H1 (cell line): Measurements from ENCODE around the gene COL28A1. TPM values are rescaled to one million over a fixed set of nuclear protein-coding genes. Genes with fewer than 3 reads are reported as not detected.

Experiments used
- CTCF ChIA-PET: fragments of 300-600 bp; sonication (Branson Sonifier 250); formaldehyde crosslinking; loops from one replicate; lab custom pipeline; 2021; ENCODE audit not compliant: partially characterized antibody; lab: Charles Lee
- POLR2A ChIA-PET: fragments of 300-600 bp; sonication (Branson Sonifier 250); formaldehyde crosslinking; loops from one replicate; lab custom pipeline; 2021; ENCODE audit warnings: inconsistent platforms; ENCODE audit not compliant: partially characterized antibody; lab: Charles Lee
- DNase-seq, 2 experiments: peaks; one replicate each; pipeline versions ENCODE4 v3.0.0 to v3.0.0-alpha.2; 2010 to 2022; ENCODE audit warnings: low spot score in 2 of 2, low read depth in 1 of 2, mixed read lengths in 1 of 2
- FAIRE-seq: peaks from 2 replicates; lab custom pipeline; 2011; peaks lifted over from hg19 to GRCh38; lab: Jason Lieb, UNC
- H2AFZ ChIP-seq: 2 replicates; pipeline ENCODE4 v1.8.1; 2012; ENCODE audit warnings: low read length, inconsistent platforms
- H2AK5ac ChIP-seq: 2 replicates; pipeline ENCODE4 v1.6.1; 2013; ENCODE audit warnings: low read depth, low read length
- H2BK120ac ChIP-seq: replicated peaks from 2 replicates; pipeline ENCODE3; 2013; ENCODE audit warnings: low read depth, low read length, inconsistent platforms
- H2BK12ac ChIP-seq: 2 replicates; pipeline ENCODE4 v1.6.1; 2013; ENCODE audit warnings: low read depth, low read length
- H2BK15ac ChIP-seq: 2 replicates; pipeline ENCODE4 v1.6.1; 2013; ENCODE audit warnings: low read length
- H2BK20ac ChIP-seq: 2 replicates; pipeline ENCODE4 v1.6.1; 2013; ENCODE audit warnings: low read length
- H2BK5ac ChIP-seq: 2 replicates; pipeline ENCODE4 v1.6.1; 2013; ENCODE audit warnings: low read depth, low read length
- H3K14ac ChIP-seq: 2 replicates; pipeline ENCODE4 v1.6.1; 2013; ENCODE audit warnings: inconsistent platforms; ENCODE audit not compliant: insufficient read length
- H3K18ac ChIP-seq: 2 replicates; pipeline ENCODE4 v1.6.1; 2013; ENCODE audit warnings: low read length; ENCODE audit errors: extremely low read depth
- H3K23ac ChIP-seq: 2 replicates; pipeline ENCODE4 v1.6.1; 2013; ENCODE audit warnings: inconsistent platforms; ENCODE audit not compliant: insufficient read length
- H3K23me2 ChIP-seq: 2 replicates; pipeline ENCODE4 v1.6.1; 2013; ENCODE audit warnings: low read depth, low read length
- H3K27ac ChIP-seq: 2 replicates; pipeline ENCODE4 v1.6.1; 2011; ENCODE audit warnings: low read depth, low read length, inconsistent platforms
- H3K27me3 ChIP-seq, 4 experiments: replicated peaks in 1 of 4; 1 replicate in 1 of 4; 2 replicates in 3 of 4; pipeline versions ENCODE4 v1.6.1 to v1.8.1; 2011 to 2013; ENCODE audit warnings: low read length in 3 of 4, mild to moderate bottlenecking in 3 of 4, inconsistent platforms in 2 of 4, mixed read lengths in 2 of 4, moderate library complexity in 1 of 4; ENCODE audit not compliant: control insufficient read depth in 3 of 4, insufficient read depth in 3 of 4; ENCODE audit errors: extremely low read depth in 1 of 4
- H3K36me3 ChIP-seq, 4 experiments: 2 replicates each; pipeline versions ENCODE4 v1.6.1 to v1.8.1; 2011 to 2013; ENCODE audit warnings: mild to moderate bottlenecking in 4 of 4, low read length in 3 of 4, moderate library complexity in 2 of 4, control low read depth in 1 of 4, inconsistent platforms in 1 of 4; ENCODE audit not compliant: insufficient read depth in 4 of 4, control insufficient read depth in 2 of 4
- H3K4ac ChIP-seq: replicated peaks from 2 replicates; pipeline ENCODE3; 2013; ENCODE audit warnings: low read length, low read depth, mixed read lengths, inconsistent platforms; ENCODE audit not compliant: insufficient read length
- H3K4me1 ChIP-seq, 4 experiments: replicated peaks in 1 of 4; 1 replicate in 1 of 4; 2 replicates in 3 of 4; pipeline versions ENCODE4 v1.6.1 to v1.8.1; 2011 to 2013; ENCODE audit warnings: low read length in 3 of 4, inconsistent platforms in 2 of 4, mixed read lengths in 1 of 4; ENCODE audit not compliant: insufficient read depth in 4 of 4, control insufficient read depth in 3 of 4
- H3K4me2 ChIP-seq, 2 experiments: 2 replicates each; pipeline versions ENCODE4 v1.6.1 to v1.8.1; 2011 to 2013; ENCODE audit warnings: low read depth in 2 of 2, low read length in 2 of 2, control low read depth in 1 of 2, inconsistent platforms in 1 of 2, mild to moderate bottlenecking in 1 of 2; ENCODE audit not compliant: insufficient read depth in 1 of 2
- H3K4me3 ChIP-seq, 4 experiments: fragments of 200-600, 300-600 bp in 1 of 4; sonication (generic), shearing (Covaris generic), sonication (Bioruptor Twin) in 1 of 4; 2 replicates each; pipeline versions ENCODE4 v1.5.1 to v1.8.1; 2011 to 2016; ENCODE audit warnings: low read length in 4 of 4, low read depth in 3 of 4, control low read depth in 2 of 4, inconsistent platforms in 2 of 4, mild to moderate bottlenecking in 2 of 4, mixed read lengths in 1 of 4, moderate library complexity in 1 of 4; ENCODE audit not compliant: insufficient read depth in 2 of 4; ENCODE audit errors: extremely low read depth in 1 of 4
- H3K56ac ChIP-seq: replicated peaks from 2 replicates; pipeline ENCODE3; 2013; ENCODE audit warnings: low read depth, mild to moderate bottlenecking, mixed read lengths, low read length, inconsistent platforms; ENCODE audit not compliant: insufficient read length
- H3K79me1 ChIP-seq: 2 replicates; pipeline ENCODE4 v1.6.1; 2013; ENCODE audit warnings: low read depth, low read length, control low read depth
- H3K79me2 ChIP-seq, 2 experiments: 2 replicates each; pipeline versions ENCODE4 v1.6.1 to v1.8.1; 2012 to 2013; ENCODE audit warnings: low read length in 2 of 2, mild to moderate bottlenecking in 2 of 2, inconsistent platforms in 1 of 2; ENCODE audit not compliant: insufficient read depth in 2 of 2, control insufficient read depth in 1 of 2
- H3K9ac ChIP-seq, 4 experiments: replicated peaks in 1 of 4; 1 replicate in 1 of 4; 2 replicates in 3 of 4; pipeline versions ENCODE4 v1.6.1 to v1.8.1; 2011 to 2013; ENCODE audit warnings: low read depth in 3 of 4, low read length in 3 of 4, control low read depth in 2 of 4, mild to moderate bottlenecking in 2 of 4, moderate library complexity in 2 of 4, inconsistent platforms in 1 of 4; ENCODE audit errors: extremely low read depth in 1 of 4
- H3K9me3 ChIP-seq, 2 experiments: 2 replicates each; pipeline versions ENCODE4 v1.6.1 to v1.8.1; 2012 to 2013; ENCODE audit warnings: mild to moderate bottlenecking in 2 of 2, moderate library complexity in 2 of 2, control low read depth in 1 of 2, inconsistent platforms in 1 of 2, low read depth in 1 of 2, low read length in 1 of 2, mixed read lengths in 1 of 2; ENCODE audit not compliant: insufficient read depth in 2 of 2
- H4K20me1 ChIP-seq, 2 experiments: replicated peaks in 1 of 2; 2 replicates each; pipeline versions ENCODE3 to v1.8.1; 2011 to 2013; ENCODE audit warnings: inconsistent platforms in 2 of 2, low read length in 2 of 2, mild to moderate bottlenecking in 1 of 2; ENCODE audit not compliant: insufficient read depth in 2 of 2, control insufficient read depth in 1 of 2
- H4K5ac ChIP-seq: 2 replicates; pipeline ENCODE4 v1.6.1; 2013; ENCODE audit warnings: low read length, low read depth, mixed read lengths, inconsistent platforms; ENCODE audit not compliant: insufficient read length
- H4K8ac ChIP-seq: 2 replicates; pipeline ENCODE4 v1.8.0; 2013; ENCODE audit warnings: mild to moderate bottlenecking, moderate library complexity, low read length, inconsistent platforms; ENCODE audit not compliant: insufficient read depth; ENCODE audit errors: extremely low read depth
- H4K91ac ChIP-seq: replicated peaks from 2 replicates; pipeline ENCODE3; 2013; ENCODE audit warnings: low read length, mixed read lengths, inconsistent platforms; ENCODE audit not compliant: insufficient read length
- MAFK ChIP-seq: IDR thresholded peaks from 2 replicates; pipeline ENCODE4 v1.6.1; 2012; ENCODE audit warnings: low read depth, mild to moderate bottlenecking, improper control_type of control experiment, low read length
- NANOG ChIP-seq: IDR thresholded peaks from 2 replicates; pipeline ENCODE4 v1.6.1; 2011; ENCODE audit warnings: low read length, low read depth, mild to moderate bottlenecking, inconsistent platforms; ENCODE audit not compliant: insufficient read depth, poor library complexity, severe bottlenecking
- WGBS, 2 experiments: shearing (Covaris generic) in 1 of 2; methylation state at CpG; one replicate each; pipeline versions ENCODE4 v1.1.6 to v1.1.7; 2013 to 2015; ENCODE audit warnings: low lambda C conversion rate in 2 of 2, mixed read lengths in 2 of 2, inconsistent platforms in 1 of 2, low coverage in 1 of 2, missing lambda C conversion rate in 1 of 2; ENCODE audit not compliant: insufficient replicate concordance in 2 of 2, insufficient coverage in 1 of 2, insufficient read length in 1 of 2; ENCODE audit errors: extremely low coverage in 1 of 2, missing lambda C conversion rate in 1 of 2; 5-methylcytosine and 5-hydroxymethylcytosine counted together
- polyA plus RNA-seq, 7 experiments: library from polyadenylated mRNA; depleted of rRNA in 3 of 7; stranded (reverse) in 5 of 7; unstranded in 2 of 7; fragments of >200 nt in 5 of 7; fragments of 200-250 nt in 2 of 7; gene quantifications; 1 replicate in 5 of 7; 2 replicates in 1 of 7; 4 replicates in 1 of 7; pipeline versions ENCODE4 v1.2.1 to v1.2.3, GENCODE V29; 2011 to 2013; ENCODE audit warnings: missing spikeins in 2 of 7, mixed read lengths in 2 of 7
- total RNA-seq: library from RNA; stranded (reverse); fragmentation: NEBNext Ultra II Directional; extraction: Animal tissue kit (Norgen Biotek cat#: 25700); gene quantifications from 2 replicates; pipeline ENCODE4 v1.2.1, GENCODE V29; 2021

Gene COL28A1
- total and polyA plus RNA-seq, 2 of the 8 experiments (the other 6 are each of a cell fraction or from before 2014, with no cell fraction given): 0.22 to 0.38 TPM

DNA sequence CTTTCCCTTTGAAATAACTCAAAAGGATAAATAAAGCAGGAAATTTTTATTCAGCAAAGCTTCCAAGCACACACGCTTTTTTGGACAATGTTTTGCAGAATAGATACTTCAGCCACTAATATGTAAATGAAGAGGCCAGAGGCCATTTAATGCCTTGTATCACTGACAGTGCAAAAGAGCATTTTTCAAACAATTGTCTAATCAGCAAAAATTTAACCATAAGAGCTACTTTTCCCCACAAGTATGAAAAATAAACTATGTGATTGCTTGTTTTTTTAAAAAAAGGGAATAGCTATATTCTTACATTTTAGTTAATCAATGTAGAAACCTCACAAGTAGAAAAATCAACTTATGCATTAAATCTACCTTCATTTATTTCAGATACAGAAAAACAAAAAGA, 99.7 kb downstream of the COL28A1 start:
- no peak overlapping the region for H3K4ac ChIP-seq
- H3K9ac ChIP-seq: no peak overlapping the region
- no peak overlapping the region for H4K8ac ChIP-seq
- ChIA-PET CTCF (interaction anchor here (3.0 kb wide), 1 partner anchor 12 kb away, joined by 17 read pairs; no protein-coding TSS in a partner anchor), POLR2A (interaction anchor here (0.6 kb wide), 1 partner anchor 177 kb away, joined by 3 read pairs; no protein-coding TSS in a partner anchor)
- H3K4me1 ChIP-seq: no peaks in the 10 kb centered on the region; a peak in 1 of 7 replicates
- WGBS, 2 experiments: 96% methylated on average over 1 of the region's 1 CpG; no CpG with 5 or more reads in 1 of the 2 experiments
- no peaks in the 10 kb centered on the region for H3K23me2 ChIP-seq
- H2BK15ac ChIP-seq: no peak overlapping the region
- no peaks in the 10 kb centered on the region for H3K36me3 ChIP-seq
- H3K9me3 ChIP-seq: no peaks in the 10 kb centered on the region
- H2AK5ac ChIP-seq: no peak overlapping the region
- no peak overlapping the region for H3K14ac ChIP-seq
- no peak overlapping the region for H2AFZ ChIP-seq
- TF ChIP-seq MAFK: peak; percentile 53; the same call in 1 of the 2 replicates
- no peak for TF ChIP-seq NANOG
- no peaks in the 10 kb centered on the region for H4K20me1 ChIP-seq
- H3K79me1 ChIP-seq: no peaks in the 10 kb centered on the region
- DNase-seq (no peak), FAIRE-seq (no peak)
- no peak overlapping the region for H3K56ac ChIP-seq
- no peak overlapping the region for H3K18ac ChIP-seq
- no peak overlapping the region for H2BK20ac ChIP-seq
- no peak overlapping the region for H4K5ac ChIP-seq
- H3K23ac ChIP-seq: no peak overlapping the region
- H2BK12ac ChIP-seq: no peak overlapping the region
- no peaks in the 10 kb centered on the region for H3K27me3 ChIP-seq
- H3K4me2 ChIP-seq: no peak overlapping the region
- H3K4me3 ChIP-seq: no peak overlapping the region
- H3K27ac ChIP-seq: no peak overlapping the region
- no peaks in the 10 kb centered on the region for H3K79me2 ChIP-seq
- H2BK120ac ChIP-seq: no peak overlapping the region
- no peak overlapping the region for H4K91ac ChIP-seq
- H2BK5ac ChIP-seq: no peak overlapping the region
